HepG2 (cell line): ENCODE data around the gene TTC32.

Experiments used
- ATM ChIP-seq: fragments of 450-650 bp; IDR thresholded peaks from 2 replicates; pipeline ENCODE4 v1.7.1; 2017; ENCODE audit warnings: mild to moderate bottlenecking, borderline replicate concordance
- CBX2 ChIP-seq, 2 experiments: fragments of 200-600 bp in 1 of 2; sonication (generic); formaldehyde crosslinking in 1 of 2; IDR thresholded peaks; 2 replicates each; pipeline versions ENCODE4 v1.7.0 to v1.8.1; 2018 to 2022; ENCODE audit warnings: low read depth in 2 of 2, low read length in 1 of 2, mild to moderate bottlenecking in 1 of 2, missing genetic modification reagents in 1 of 2
- POLR2A ChIP-seq, 2 experiments: IDR thresholded peaks; 2 replicates each; pipeline ENCODE4 v1.6.1; 2011; ENCODE audit warnings: low read depth in 2 of 2, low read length in 2 of 2, mild to moderate bottlenecking in 1 of 2, moderate library complexity in 1 of 2; ENCODE audit not compliant: insufficient read depth in 1 of 2
- ZNF205 ChIP-seq: IDR thresholded peaks from 2 replicates; pipeline ENCODE4 v1.6.1; 2018; ENCODE audit warnings: missing biosample characterization, missing genetic modification reagents
- TF ChIP-seq, protein P1 (sequence below), 2 experiments: sonication (generic) in 1 of 2; formaldehyde crosslinking in 1 of 2; IDR thresholded peaks; 2 replicates each; pipeline versions ENCODE4 v1.5.1 to v1.6.1; 2011 to 2020; ENCODE audit warnings: borderline replicate concordance in 1 of 2, low read depth in 1 of 2, low read length in 1 of 2, mild to moderate bottlenecking in 1 of 2, missing genetic modification reagents in 1 of 2, moderate library complexity in 1 of 2
- TF ChIP-seq, protein P2 (sequence below): sonication (generic); formaldehyde crosslinking; IDR thresholded peaks from 2 replicates; pipeline ENCODE4 v1.5.0; 2020; ENCODE audit warnings: mild to moderate bottlenecking, missing genetic modification reagents, moderate library complexity

DNA sequence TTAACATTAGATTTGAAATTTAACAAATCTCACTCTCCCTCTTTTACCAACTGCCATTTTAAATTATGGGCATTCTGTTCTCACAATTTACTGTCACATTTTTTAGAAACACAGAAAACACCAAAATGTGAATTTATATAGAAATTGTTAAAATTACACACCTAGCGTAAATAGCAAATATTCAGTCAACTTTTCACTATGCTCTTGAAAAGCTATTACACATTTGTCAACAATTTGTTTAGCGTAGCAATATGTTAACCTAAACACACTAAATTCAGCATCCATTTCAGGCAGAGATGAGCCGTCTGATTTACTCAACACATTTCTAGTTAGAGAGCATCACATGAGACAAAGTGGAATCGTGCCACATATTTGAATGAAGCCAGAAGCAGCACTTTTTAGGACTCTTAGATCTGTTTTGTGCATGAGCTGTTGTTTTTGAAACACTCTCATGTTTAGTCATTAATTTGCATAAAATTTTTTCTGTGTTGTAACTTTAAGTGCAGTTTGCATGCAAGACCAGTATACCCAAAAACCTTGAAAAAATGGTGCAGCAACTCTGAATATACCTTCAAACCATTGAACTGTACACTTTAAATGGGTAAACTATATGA, 8.2 kb downstream of the TTC32 start:
- TF ChIP-seq CBX2 (IDR thresholded peaks at IDR 0.05; ENCODE audit: low read depth, low read length) (no peak), CBX2 (CRISPR knock-in tag; IDR thresholded peaks at IDR 0.05; ENCODE audit: low read depth) (no peak), ZNF205 (CRISPR knock-in tag) (no peak), ATM (no peak), POLR2A (IDR thresholded peaks at IDR 0.05; ENCODE audit: insufficient read depth in 1 of 2, low read depth in 2 of 2, low read length in 2 of 2) (no peak)
- TF ChIP-seq, protein P1, sequence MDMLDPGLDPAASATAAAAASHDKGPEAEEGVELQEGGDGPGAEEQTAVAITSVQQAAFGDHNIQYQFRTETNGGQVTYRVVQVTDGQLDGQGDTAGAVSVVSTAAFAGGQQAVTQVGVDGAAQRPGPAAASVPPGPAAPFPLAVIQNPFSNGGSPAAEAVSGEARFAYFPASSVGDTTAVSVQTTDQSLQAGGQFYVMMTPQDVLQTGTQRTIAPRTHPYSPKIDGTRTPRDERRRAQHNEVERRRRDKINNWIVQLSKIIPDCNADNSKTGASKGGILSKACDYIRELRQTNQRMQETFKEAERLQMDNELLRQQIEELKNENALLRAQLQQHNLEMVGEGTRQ (IDR thresholded peaks at IDR 0.05; ENCODE audit: low read depth, low read length), result no peak
- TF ChIP-seq, protein P1 (CRISPR knock-in tag; IDR thresholded peaks at IDR 0.05; ENCODE audit: borderline replicate concordance), result no peak
- TF ChIP-seq, protein P2, sequence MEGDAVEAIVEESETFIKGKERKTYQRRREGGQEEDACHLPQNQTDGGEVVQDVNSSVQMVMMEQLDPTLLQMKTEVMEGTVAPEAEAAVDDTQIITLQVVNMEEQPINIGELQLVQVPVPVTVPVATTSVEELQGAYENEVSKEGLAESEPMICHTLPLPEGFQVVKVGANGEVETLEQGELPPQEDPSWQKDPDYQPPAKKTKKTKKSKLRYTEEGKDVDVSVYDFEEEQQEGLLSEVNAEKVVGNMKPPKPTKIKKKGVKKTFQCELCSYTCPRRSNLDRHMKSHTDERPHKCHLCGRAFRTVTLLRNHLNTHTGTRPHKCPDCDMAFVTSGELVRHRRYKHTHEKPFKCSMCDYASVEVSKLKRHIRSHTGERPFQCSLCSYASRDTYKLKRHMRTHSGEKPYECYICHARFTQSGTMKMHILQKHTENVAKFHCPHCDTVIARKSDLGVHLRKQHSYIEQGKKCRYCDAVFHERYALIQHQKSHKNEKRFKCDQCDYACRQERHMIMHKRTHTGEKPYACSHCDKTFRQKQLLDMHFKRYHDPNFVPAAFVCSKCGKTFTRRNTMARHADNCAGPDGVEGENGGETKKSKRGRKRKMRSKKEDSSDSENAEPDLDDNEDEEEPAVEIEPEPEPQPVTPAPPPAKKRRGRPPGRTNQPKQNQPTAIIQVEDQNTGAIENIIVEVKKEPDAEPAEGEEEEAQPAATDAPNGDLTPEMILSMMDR (CRISPR knock-in tag), result no peak
